GM10248 (cell line): Measurements from ENCODE around the gene MIEF2.

Experiments
- CTCF ChIA-PET: fragments of 300-600 bp; sonication (Branson Sonifier 250); formaldehyde crosslinking; extraction: SDS; loops from one replicate; lab custom pipeline; 2021; ENCODE audit warnings: antibody characterized with exemption; lab: Yijun Ruan, JAX
- POLR2A ChIA-PET: fragments of 350-650 bp; sonication (Branson Sonifier 250); formaldehyde crosslinking; extraction: SDS; loops from one replicate; lab custom pipeline; 2020; ENCODE audit warnings: antibody characterized with exemption; lab: Yijun Ruan, JAX
- DNase-seq: peaks from one replicate; pipeline ENCODE4 v3.0.0; 2012; ENCODE audit errors: extremely low spot score
- TF ChIP-seq, protein P1 (sequence below): IDR thresholded peaks from 2 replicates; pipeline ENCODE4 v1.5.1; 2012; ENCODE audit warnings: mild to moderate bottlenecking, low read depth; ENCODE audit errors: extremely low read depth, missing control alignments, control extremely low read depth

Gene MIEF2

DNA sequence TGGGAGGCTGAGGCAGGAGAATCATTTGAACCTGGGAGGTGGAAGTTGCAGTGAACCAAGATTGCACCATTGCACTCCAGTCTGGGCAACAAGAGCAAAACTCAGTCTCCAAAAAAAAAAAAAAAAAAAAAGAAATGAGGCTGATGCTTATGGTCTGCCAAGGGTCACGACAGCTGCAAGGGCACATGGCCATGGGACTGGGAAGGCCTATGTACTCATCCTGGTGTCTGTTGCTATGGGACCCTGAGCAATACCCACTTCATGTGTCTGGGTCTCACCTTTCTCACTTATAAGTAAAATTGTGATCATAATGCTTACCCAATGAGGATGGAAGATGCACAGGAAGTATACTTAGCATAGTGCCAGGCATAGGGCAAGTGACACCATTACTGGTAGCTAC is 16.6 kb downstream of the MIEF2 start:
- CTCF ChIA-PET, result no interaction called here
- POLR2A ChIA-PET, result no interaction called here
- TF ChIP-seq, protein P1, sequence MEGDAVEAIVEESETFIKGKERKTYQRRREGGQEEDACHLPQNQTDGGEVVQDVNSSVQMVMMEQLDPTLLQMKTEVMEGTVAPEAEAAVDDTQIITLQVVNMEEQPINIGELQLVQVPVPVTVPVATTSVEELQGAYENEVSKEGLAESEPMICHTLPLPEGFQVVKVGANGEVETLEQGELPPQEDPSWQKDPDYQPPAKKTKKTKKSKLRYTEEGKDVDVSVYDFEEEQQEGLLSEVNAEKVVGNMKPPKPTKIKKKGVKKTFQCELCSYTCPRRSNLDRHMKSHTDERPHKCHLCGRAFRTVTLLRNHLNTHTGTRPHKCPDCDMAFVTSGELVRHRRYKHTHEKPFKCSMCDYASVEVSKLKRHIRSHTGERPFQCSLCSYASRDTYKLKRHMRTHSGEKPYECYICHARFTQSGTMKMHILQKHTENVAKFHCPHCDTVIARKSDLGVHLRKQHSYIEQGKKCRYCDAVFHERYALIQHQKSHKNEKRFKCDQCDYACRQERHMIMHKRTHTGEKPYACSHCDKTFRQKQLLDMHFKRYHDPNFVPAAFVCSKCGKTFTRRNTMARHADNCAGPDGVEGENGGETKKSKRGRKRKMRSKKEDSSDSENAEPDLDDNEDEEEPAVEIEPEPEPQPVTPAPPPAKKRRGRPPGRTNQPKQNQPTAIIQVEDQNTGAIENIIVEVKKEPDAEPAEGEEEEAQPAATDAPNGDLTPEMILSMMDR, result no peak
- DNase-seq, result no peak

DNA sequence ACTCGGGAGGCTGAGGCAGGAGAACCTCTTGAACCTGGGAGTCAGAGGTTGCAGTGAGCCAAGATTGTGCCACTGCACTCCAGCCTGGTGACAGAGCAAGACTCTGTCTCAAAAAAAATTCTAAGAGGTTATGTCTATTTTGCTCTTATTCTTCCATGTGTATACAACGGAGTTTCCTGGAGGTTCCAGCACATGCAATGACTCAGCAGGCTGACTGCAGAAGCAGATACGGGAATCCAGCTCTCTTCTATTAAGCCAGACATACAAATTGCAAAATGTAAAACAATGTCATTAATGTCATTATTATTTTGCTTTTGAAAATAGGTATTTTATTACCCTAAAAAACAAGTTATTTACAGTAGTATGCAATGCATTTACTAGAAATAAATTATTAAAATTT is 18.4 kb downstream of the MIEF2 start:
- CTCF ChIA-PET, result no interaction called here

DNA sequence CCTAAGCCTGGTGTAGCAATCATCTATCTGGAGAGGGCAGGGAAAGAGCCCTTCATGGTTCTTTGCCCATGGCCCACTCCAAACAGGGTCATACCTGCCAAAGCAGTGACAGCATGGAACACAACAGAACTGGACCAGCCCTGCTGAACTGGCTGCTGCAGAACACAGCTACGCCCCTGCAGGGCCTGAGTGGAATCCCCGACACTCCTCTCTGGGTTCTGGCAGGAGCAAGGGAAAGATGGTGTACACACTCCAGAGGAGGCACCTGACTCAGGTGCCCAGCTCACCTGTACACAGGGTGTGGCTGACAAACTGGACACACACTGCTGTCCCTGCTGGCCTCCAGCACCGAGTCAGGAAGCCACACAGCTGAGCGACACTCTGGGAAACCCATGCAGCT is 19.8 kb downstream of the MIEF2 start:
- DNase-seq, result no peak
- POLR2A ChIA-PET, result no interaction called here
- TF ChIP-seq, protein P1, result no peak
- CTCF ChIA-PET, result interaction anchor here (0.7 to 2.4 kb wide), 3 partner anchors 9 to 31 kb away, joined by 3 to 7 read pairs (median 3); no protein-coding TSS in a partner anchor

More for the DNA sequence above, 18.4 kb downstream of the MIEF2 start:
- TF ChIP-seq, protein P1, result no peak
- POLR2A ChIA-PET, result no interaction called here
- DNase-seq, result no peak

DNA sequence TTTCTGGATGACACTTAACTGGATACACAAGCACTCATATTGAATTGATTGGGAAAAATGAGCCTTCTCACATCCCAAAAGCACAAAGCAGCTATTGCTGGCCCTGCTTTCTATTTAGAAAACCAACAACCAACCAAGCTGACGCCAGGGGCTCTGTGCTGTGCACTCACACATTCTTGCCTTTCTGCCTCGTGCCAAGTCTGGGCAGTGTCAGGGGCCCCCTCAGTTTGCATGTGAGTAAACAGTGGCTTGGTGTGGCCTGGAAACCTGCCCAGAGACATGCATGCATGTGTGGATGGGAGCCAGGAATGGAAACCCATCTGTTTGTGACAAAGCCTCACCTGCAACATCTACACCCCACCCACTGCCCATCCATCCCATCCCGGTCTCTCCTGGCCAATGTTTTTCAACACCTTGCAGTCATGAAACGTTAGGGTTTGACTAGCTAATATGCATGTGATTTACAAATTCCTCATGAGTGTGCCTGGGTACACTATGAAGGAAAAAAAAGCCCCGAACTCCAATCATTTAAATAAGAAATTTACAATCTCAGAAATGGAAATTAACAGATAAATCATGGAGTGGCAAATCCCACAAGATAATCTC is 20.4 kb downstream of the MIEF2 start:
- DNase-seq, result no peak
- TF ChIP-seq, protein P1, result no peak
- CTCF ChIA-PET, result interaction anchor here (1.1 to 2.4 kb wide), 2 partner anchors 10 to 32 kb away, joined by 3 to 7 read pairs; no protein-coding TSS in a partner anchor
- POLR2A ChIA-PET, result no interaction called here

DNA sequence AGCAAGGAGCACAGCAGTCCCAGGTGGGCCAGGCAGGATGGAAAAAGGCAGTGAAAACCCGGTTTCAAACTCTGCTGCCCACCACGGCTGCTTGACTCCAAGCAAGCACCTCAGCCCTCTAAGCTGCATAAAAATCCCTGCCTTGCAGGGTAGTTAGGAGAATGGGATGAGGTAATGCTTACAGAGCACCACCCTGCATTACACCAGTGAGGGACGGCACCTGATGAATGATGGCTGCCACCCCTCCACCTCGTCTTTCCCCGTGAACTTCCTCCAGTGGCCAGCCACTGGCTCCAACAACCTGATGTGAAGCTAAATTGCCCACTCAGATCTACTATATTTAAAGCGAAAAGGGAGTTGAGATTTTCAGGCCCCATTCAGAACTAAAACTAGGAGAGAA is 21.3 kb downstream of the MIEF2 start:
- CTCF ChIA-PET, result no interaction called here
- TF ChIP-seq, protein P1, result no peak

DNA sequence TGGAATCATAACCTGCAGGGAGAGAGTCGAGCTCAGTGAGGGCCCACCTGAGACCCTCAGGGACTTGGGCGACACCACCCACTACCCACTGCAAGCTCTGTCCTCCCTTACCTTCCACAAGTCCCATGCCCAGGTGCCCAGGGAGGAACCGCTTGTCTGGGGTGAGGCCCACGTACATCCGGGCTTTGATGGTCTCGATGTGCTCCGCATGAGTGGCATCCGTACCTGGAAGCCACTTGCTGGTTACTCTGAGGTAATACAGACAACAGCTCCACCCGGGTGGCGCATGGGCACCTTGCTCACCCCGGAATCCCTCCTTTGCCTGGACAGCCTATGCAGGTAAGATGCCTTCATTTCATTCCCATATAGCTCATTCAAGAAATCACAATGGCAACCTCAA is 24.8 kb downstream of the MIEF2 start:
- no peak for DNase-seq
- TF ChIP-seq, protein P1, result no peak
- ChIA-PET POLR2A (interaction anchor here (0.6 to 1.0 kb wide), 2 partner anchors 15 to 28 kb away, joined by 3 to 5 read pairs; no protein-coding TSS in a partner anchor), CTCF (interaction anchor here (0.9 to 1.4 kb wide), 2 partner anchors 13 to 27 kb away, joined by 3 read pairs; no protein-coding TSS in a partner anchor)

More for the DNA sequence above, 21.3 kb downstream of the MIEF2 start:
- no peak for DNase-seq
- POLR2A ChIA-PET, result no interaction called here
